ENCODE results near the gene SIVA1. TPM values are rescaled to one million over a fixed set of nuclear protein-coding genes. Genes with fewer than 3 reads are reported as not detected.

The SIVA1 gene
- total and polyA plus RNA-seq, 9 of the 15 experiments (the other 6 are each of a cell fraction or from before 2014, with no cell fraction given) = 4.2 to 186 (median 54.2) TPM

DNA sequence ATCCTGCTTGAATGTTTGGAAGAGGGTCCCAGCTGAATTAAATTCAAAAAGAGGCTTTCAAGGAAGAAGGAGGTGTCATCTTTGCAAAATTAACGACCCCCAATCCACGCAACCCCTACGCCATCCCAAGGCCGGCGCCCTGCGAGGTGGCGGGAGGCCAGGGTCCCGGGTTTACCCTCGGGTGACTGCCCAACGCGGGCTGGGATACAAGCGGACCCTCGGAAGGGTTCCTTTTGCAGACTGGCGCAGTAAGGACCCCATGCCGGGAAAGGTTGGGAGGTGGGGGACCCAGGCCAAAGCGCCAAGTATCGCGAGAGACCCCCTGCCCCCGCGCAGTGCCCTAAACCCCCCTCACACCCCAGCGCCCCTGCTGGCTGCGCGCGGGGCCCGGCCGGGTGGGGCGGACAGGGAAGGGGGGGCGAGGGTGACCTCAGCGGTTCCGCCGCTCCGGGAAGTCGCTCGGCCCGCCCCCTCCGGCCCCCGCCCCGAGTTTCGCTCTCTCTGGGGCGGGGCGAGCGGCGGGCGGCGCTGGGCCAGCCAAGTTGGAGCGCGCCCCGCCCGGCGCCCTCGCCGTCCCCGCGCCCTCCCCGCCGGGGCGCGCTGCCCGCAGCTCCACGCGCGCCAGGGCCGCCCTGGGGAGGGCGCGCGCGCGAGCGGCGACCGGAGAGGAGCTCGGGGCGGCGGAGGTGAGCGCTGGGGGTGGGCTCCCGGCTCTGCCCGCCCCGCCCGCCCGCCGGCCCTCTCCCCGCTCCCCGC lies 47.2 kb downstream of the SIVA1 start (continued):
- TF ChIP-seq, protein P1, sequence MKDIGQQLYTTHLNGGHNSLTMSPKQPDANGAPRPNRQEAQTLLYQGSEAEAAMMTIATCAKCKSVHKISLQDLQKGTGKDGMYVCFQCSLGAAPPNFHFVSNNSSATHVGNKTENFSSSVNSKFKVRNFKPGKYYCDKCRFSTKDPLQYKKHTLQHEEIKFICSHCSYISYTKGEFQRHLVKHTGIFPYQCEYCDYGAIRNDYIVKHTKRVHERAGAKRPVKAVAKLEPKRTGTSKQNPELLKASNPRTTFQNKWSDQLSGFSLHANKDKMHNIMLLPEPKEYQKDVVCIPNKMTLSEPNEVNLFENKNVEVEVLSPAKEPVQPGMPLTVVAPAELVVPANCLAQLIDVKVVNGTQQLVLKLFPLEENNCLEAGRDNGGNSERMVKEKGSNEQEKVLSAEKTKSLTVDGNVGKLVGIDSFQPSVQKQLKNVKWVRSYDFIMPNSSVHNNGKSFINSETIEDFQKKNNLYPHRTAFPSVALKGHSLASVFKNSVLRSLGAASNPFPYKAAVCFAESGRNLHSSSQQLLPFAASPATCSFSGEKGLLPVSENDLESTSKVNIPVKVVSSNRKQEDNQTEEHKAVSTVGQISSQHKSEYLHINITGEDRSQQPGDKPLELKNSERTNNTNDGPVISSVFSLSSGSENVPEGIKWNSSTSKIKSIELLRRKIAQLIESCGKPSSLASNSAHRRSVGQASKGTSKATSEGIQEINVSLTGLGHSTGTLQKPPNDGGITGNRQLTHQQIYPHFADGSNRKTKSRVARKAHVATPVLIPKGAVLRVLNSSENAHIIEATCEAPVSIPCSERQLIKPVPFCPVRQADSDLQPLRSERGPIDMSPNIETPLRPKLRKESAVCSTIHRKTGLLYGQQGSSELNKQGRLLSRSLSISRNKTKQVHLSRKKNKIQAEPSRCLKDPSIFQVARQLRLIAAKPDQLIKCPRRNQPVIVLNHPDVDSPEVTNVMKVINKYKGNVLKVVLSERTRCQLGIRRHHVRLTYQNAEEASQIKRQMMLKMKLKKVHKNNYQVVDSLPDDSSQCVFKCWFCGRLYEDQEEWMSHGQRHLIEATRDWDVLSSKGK (CRISPR knock-in tag; IDR thresholded peaks at IDR 0.05) = no peak
- peak; percentile 75 for TF ChIP-seq ATF7 (IDR thresholded peaks at IDR 0.05)
- TF ChIP-seq NFRKB (IDR thresholded peaks at IDR 0.05; ENCODE audit: low read depth) = no peak; the same call in 1 of the 2 replicates
- no peak for TF ChIP-seq NCOA2 (IDR thresholded peaks at IDR 0.05; ENCODE audit: partially characterized antibody in 2 of 2)
- no peak for TF ChIP-seq POLR2H (tag; IDR thresholded peaks at IDR 0.05; ENCODE audit: low read depth)
- peak; percentile 52 for TF ChIP-seq POLR2G (IDR thresholded peaks at IDR 0.05; ENCODE audit: low read depth, low read length)
- TF ChIP-seq MIER1 (IDR thresholded peaks at IDR 0.05; ENCODE audit: low read depth) = no peak
- TF ChIP-seq, protein P2, sequence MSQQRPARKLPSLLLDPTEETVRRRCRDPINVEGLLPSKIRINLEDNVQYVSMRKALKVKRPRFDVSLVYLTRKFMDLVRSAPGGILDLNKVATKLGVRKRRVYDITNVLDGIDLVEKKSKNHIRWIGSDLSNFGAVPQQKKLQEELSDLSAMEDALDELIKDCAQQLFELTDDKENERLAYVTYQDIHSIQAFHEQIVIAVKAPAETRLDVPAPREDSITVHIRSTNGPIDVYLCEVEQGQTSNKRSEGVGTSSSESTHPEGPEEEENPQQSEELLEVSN (IDR thresholded peaks at IDR 0.05; ENCODE audit: borderline replicate concordance in 1 of 2, extremely low read depth in 1 of 2, insufficient read depth in 1 of 2, insufficient read length in 1 of 2, low read depth in 1 of 2, low read length in 1 of 2, poor library complexity in 1 of 2, severe bottlenecking in 1 of 2) = peak in 1 of 2 experiments; percentile 14
- no peak for TF ChIP-seq BCLAF1 (IDR thresholded peaks at IDR 0.05; ENCODE audit: borderline replicate concordance in 1 of 2, control insufficient read depth in 1 of 2, low read depth in 2 of 2, low read length in 1 of 2)
- TF ChIP-seq KAT2B (IDR thresholded peaks at IDR 0.05; ENCODE audit: low read depth, low read length) = no peak
- no peak for TF ChIP-seq ZNF408 (CRISPR knock-in tag; IDR thresholded peaks at IDR 0.05; ENCODE audit: low read depth)
- no peak for TF ChIP-seq HEY1 (CRISPR knock-in tag; IDR thresholded peaks at IDR 0.05; ENCODE audit: borderline replicate concordance)
- no peak for TF ChIP-seq E2F1 (CRISPR knock-in tag; IDR thresholded peaks at IDR 0.05)
- no peak for TF ChIP-seq SAFB (IDR thresholded peaks at IDR 0.05; ENCODE audit: borderline replicate concordance, low read depth, low read length)
- TF ChIP-seq ARID2 (IDR thresholded peaks at IDR 0.05) = no peak

Data from K562 (cell line).